GM18502 (cell line): Measurements from ENCODE around the gene SESN3.
"Not testable (repeated sequence)": the region's sequence is repeated elsewhere in the genome, so short reads cannot be mapped to it uniquely, and the experiment has no call there.

Experiments used
- ATAC-seq: cut with Tn5 transposase; IDR thresholded peaks from one replicate; pipeline ENCODE4 v1.9.1; 2021; ENCODE audit warnings: mild to moderate bottlenecking; ENCODE audit not compliant: unreplicated experiment, poor library complexity

The SESN3 gene

DNA sequence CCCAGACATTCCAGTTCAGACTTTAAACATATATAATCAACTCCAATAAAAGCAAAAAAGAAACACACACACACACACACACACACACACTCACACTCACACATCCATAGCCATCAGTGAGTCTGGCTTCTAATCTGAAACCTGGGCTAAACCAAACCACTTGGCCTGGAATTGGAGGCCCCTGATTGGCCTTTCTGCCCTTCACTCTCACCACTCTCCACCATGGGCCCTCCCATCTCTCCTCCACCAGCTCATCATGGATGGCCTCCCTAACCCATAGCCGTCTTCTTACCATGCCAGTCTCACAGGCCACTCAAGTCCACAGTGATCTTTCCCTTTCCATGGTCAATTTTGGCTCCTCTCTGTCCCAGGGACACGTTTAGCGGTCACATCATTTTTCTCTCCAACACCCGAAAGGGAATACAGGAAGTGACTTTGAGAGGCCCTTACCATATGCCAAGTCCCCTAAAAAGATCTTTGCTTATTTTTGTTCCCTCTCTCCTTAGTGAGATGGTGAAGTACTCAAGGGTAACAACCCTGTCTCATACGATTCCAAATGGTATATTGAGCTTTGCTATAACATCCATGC, 74.8 kb downstream of the SESN3 start:
- ATAC-seq = no peak

DNA sequence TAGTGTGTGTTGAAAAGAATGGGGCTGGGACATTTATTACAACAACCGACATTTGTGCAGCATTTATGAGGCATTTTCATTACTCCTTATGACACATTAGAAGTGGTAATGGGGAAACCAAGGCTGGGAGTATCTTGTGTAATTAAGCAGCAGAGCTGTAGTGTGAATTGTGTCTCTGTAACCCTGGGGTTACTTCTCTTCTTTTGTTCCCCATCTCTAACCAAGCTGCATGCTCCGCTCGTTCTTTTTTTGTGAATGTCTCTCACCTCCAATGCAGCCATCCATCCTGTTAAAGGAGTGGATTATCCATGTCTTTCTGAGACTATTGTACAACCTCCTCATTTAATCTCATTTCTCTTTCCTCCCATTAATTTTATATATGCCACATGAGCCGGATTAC, 75.6 kb downstream of the SESN3 start:
- no peak for ATAC-seq

DNA sequence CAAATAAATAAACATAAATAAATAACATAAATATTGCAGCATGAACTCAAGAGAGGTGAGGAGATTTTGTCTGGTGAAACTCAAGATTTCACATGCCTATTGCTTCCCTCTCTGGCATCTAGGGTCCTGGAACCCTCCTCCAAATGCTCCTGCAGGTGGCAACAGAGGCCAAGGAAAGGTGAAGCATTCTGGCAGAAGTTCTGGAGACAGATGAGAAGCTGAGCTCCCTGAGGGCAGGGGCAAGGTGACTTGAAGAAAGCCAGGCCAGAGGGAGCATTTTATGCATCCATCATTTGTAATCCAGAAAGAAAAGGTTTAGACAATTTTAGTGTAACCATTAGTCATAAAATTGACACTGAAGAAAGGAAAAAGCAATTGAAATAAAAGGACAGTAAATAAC, 76.5 kb downstream of the SESN3 start:
- no peak for ATAC-seq

DNA sequence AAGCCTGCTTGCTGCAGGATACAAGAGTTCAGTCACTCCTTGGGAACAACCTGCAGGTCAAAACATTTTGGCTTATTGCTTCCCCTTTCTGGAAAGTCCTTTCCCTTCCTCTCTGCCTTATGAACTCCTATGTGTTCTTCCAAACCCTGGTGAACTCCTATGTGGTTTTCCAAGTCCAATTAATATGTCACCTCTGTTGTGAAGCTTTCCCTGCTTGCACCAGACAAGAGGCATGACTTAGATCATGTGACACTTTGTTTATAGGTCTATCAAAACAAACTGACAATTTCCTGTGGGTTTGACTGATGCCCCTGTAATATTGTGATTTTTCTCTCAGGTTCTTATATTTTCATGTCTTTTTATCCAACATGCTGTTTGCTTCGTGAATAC, 77.2 kb downstream of the SESN3 start:
- ATAC-seq = no peak

DNA sequence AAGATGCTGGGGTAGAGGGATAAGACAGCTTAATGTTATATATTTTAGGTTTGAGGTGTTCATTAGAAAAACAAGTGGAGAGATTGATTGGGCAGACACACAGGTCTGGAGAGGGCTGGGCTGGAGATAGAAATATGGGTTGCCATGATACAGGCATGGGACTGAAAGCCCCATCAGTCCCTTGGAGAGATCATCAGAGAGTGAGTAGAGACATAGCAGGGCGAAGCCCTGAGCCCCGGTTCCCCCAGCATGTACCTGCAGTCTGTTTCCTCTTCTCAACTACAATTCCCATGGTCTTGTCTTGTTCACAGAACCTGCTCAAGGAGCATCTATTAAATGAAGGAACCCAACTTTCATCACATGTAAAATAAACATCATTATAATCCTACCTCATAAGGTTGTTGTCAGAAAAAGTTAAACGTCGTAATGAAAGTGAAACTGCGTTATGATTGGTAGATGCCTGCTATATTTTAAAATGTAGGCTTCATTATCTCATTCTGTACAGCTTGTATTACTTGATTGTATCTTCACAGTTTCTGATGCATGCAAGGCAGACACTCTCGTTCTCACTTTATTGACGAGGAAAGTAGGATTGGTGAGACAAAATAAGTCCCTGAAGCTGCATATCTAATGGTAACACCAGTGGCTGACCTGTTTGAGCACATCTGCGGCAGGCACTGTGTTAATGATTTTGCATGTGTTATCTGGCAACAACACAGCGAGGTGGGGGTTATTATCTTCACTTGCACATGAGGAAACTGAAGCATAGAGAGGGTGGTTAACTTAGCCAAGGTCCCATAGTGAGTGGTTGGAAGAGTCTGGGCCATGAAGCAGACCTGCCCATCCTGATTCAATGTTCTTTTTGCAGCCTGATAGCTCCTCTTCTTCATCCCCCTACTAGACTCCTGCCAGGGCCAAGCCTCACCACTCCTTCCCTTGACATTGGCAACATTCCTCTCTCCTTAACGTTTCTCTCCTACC, 77.8 kb downstream of the SESN3 start:
- ATAC-seq = peak; percentile 22

DNA sequence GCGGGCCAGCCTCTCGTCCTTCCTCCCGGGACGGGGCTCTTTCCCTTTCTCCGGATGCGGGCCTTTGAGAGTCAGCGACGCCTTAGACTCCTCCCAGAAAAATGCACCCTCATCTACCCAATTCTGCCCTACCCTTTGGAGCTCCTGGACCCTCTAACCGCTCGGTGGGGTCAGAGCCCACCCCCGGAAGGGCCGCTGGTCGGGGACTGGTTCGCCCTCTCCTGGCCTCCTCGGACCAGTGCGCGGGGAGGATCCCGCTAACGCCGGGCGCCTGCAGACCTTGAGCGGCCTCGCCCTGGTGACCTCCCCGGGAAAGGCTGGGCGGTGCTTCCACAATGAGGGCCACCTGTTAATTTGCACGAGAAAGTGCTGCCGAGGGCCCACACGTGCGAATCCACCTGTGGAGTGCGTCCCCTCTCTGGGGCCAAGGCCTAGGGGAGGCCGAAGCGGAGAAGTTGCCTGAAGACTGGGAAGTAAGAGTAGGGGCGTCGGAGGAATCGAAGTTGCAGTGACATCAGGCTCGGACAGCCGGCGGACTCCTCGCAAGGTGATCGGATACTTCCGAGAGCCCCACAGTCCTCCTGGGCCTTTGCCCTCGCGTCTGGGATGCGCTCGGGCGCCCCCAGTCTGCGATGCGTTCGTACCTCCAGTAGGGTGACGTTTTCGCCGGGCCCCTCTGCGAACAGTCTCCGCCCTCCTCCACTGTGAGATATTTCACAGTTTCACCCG, 79.9 kb downstream of the SESN3 start:
- ATAC-seq = peak; percentile 88

DNA sequence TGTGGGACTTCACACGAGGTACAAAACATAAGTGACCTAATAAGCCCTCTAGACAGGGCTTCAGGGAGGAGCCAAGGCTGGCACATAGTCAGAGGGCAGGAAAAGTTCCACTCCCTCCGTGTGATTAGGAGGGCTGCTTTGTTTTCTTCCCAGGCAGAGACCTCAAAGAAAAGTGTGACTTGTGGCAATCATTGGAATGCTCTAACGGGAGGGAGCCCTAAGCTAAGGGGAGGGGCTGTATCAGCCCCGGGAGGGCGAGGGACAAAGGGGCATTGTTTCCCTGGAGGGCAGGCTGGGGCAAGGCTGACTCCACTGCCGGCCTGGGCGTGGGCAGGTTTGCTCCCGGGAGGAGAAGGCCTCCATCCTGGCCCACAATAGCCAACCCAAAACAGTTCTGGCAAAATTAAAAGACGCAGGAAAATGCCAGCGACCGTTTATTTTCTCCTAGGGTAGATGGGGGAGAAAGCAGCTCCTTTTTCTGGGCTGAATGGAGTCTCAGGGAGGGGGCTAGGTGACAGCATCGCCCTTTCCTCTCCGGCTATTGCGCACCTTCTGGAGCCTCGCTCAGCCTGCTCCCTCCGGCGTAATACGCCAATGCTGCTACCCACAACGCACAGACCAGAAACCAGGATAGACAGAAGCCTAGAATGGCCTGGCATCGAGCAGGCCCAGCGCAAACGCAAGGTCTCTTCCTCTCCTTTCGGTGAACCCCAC, 81.2 kb downstream of the SESN3 start:
- ATAC-seq = no peak

DNA sequence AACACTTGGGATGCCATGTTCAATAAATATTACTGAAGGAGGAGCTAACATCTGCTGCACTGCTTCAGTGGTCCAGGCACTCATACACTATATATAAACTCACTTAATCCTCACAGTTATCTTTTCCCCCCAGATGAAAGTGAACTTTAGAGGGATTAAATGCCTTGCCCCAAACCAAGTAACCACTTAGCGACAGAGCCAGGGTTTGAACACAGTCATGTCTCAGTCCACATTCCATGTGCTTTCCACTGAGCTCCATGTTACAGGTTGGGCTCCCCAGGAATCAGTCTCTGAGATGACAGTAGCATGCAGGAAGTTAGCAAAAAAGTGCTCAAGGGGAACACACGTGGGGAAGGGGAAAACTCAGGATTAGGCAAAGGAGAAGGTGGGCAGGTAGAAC, 82.1 kb downstream of the SESN3 start:
- ATAC-seq = no peak

DNA sequence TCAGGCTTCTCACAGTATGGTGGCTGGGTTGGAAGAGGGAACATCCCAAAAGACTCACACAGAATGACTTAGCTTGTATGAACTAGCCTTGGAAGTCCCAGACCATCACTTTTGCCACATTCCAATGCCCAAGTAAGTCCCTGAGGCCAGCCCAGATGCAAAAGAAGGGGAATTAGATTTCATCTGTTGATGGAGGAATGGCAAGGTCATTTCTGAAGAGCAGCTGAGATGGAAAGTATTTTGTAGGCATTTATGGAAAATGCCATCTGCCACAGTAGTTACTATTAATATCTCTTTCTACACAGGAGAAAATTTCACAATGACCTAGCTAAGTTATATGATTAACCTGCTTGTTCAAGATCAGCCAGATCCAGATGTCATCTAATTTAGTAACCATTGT, 82.6 kb downstream of the SESN3 start:
- ATAC-seq = no peak

DNA sequence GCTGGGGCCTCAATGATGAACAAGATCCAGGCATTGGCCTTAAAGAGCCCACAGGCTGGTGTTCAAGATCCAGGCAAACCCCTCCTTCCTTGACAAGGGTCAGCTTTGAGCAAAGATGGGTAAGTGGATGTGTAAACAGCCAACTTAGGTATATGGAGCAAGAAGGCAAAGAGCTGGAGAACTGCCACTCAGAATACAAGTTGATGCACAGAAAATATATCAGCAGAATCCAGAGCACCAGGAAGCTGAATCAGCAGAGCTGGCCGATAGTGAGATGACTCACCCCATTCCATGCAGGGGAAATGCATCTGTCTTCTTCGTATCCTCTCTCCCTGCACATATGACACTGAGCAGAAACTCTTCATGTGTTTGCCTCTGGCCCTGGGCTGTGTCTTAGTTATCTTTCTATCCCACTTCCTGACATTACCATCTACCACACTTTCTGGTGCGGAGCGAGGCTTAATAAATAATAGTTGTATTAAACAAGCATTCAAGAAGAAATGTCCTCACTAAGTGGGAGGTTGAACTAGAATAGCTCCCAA, 83.6 kb downstream of the SESN3 start:
- no peak for ATAC-seq

DNA sequence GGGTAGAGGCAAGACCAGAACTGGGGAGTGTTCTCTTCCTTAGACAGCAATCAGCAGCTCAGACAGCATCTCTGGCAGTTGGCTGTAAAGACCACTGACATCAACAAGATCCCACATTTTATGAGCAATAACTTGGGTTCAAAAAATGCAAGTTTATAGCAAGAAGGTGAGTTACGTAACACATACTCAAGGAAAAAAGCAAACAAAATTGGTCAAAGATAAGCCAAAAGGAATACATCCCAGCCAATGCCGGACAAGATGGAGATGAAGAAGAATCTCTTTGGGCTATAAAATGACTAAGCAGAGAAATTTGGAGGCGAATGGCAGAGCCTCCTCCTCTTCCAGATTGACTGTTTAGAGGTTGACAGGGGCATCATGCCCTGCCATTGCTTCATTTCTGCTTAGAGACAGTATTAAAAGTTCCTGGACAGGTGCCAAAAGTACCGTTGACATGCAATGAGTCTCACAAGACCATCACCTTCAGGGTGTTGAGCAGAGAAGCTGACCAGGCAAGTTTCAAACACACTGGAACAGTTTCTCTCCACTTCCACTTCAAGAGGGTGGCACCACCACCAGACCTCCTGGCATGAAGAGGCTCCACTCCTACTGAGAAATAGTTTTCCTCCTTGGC, 85.5 kb downstream of the SESN3 start:
- ATAC-seq = no peak

DNA sequence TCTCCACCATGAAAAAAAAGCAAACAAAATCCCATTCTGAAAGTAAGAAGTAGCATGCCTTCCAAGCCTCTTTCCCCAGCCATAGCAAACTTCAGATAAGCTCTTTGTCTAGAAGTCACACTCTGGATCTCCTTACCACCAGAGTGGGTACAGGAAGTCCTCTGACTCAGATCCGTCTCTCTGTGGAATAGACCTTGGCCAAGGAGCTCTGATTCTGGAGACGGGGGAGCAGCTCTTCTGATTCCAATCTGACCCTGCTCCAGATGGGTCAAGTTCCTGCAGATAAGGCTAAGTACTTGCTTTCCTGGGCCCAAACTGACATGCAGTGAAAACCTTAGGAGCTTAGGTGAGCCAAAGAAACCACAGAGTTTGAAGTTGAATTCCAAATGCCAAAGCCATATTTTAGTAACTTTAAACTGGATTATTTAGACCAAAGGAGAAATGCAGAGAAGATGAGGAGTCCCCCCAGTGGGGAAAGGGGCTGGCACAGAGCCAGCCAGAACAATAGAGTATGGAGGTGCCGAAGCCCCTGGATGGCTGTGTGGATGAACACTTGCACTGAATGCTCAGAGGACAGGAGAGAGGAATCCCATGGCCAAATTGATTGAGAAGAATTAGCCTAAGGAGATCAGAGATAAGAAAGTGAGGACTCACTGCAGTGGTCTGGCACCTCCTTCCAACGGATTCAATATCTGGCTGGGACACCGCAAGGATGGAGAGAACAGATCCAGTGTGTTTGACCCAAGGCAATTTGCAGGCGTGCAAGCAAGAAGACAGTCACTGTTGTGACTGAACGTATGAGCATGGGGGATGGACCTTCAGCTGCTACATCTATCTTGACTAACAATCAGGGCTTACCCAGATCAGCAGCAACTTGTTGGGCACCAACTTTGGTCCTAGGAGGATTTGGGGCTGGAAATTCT, 86.4 kb downstream of the SESN3 start:
- no peak for ATAC-seq

DNA sequence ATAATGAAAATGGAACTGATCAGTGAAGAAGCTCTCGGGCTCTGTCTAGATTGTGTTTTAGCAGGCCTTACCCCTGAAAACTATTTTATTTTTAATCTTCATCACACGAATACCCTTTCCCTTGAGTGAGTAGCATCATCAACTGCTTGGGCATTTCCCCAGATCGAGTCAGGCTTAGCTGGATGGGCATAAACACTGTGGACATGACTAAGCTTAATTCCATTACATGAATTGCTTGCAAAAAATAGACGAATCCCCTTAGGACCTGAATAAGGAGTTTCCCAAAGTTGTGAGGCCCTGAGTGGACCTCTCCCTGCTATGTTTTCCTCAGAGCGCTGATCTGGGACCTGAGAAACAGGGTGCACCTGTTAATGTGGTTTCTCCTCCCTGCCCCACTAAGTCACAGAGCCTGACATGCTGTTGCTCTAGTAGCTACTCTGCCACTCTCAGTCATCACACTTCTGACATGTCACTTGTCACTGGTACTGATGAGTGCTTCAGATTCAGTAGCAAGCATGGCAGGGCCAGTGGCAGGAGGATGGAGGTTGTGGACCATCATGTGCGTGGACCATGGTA, 87.8 kb downstream of the SESN3 start:
- ATAC-seq = no peak

DNA sequence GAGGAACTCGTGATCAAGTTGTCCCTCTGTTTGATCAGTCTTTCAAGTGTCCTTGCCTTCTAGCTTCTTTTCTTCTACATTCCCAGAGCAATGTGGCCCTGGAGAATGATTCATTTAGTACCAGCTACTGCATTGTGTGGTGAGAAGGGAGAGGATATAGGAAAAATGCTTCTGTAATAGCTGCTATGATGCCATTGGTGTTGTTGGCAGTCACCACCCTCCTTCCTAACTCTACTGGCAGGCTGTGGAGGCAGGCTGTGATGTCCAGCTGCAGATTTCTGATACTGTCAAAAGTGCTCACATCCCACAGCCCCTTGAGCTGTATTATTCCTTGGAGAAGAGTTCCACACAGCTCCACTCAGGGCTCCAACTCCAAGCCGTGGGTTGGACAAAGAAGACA, 88.6 kb downstream of the SESN3 start:
- no peak for ATAC-seq

DNA sequence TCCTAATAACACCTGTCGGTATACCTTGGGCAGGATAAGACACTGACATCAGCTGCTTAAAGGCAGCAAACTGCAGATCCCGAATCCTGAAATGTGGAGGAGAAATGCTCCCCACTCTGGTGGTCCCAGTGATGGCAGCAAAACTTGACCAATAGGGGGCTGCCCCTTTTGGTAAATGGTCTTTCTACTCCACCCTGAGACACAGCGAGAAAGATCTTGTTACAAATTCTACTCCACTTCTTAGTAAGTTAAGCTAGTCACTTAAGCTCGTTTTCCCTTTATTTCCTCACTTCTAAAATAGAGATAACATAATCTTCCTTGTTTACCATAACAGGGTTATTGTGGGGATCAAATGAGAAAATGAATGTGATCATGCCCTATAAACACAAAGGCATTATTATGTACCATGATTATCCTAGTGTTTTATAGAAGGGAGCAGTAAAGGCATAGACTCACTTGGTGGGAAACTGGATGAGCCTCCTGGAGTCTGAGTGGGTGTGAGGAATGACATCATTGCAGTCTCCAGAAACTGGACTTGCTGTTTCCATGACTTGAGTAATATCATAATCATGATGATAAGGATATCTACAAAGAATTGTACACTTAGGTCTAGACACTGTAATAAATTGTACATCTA, 90.5 kb downstream of the SESN3 start:
- no peak for ATAC-seq

DNA sequence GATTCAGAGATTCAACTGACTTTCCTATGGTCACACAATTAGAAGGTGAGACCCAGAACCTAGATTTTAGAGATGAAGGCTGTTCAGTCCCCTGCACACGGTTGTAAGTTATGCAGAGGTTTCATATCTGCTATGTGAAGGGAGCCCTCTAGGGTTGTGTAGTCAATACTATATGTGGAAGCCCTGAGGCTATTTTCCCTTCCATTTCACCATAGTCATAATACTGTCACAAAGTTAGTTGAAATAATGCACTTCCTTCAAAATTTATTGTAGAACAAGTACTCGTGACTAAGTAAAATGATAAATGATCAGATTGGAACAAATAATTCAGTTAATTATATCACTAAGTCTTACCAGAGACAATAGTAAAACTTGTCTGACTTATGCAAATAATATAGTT, 92.6 kb downstream of the SESN3 start:
- ATAC-seq = peak; percentile 91

DNA sequence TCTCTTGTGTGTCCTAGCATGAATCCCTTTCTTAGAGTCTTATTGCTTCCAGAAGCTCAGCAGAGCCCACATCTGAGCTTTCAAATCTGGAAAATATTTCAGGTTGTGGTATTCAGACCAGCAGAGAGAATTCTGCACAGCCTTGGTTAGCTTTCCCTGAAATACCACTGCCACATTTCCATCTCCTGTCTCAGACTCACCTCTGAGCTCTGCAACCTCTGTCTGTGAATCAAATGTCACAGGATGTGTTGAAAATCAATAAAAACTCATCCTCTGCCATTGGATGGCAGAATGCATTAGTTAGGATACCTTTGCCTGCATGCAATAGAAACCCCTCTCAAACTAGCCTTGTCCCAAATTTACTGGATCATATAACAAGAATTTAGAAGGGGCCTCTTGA, 93.7 kb downstream of the SESN3 start:
- no peak for ATAC-seq

DNA sequence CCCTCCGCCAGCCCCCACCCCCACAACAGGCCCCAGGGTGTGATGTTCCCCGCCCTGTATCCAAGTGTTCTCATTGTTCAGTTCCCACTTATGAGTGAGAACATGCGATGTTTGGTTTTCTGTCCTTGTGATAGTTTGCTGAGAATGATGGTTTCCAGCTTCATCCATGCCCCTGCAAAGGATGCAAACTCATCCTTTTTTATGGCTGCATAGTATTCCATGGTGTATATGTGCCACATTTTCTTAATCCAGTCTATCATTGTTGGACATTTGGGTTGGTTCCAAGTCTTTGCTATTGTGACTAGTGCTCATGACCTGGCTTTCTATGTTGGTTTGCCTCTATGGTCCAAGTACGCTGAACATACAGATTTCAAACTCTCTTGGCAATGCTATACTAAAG, 94.3 kb downstream of the SESN3 start:
- ATAC-seq = not testable (repeated sequence)
